GM18526 (cell line): Measurements from ENCODE around the gene CIZ1.

Experiments
- POLR2A ChIP-seq: IDR thresholded peaks from 3 replicates; pipeline ENCODE4 v1.6.1; 2011; ENCODE audit not compliant: insufficient read length; ENCODE audit errors: extremely low read depth

CIZ1 gene

DNA sequence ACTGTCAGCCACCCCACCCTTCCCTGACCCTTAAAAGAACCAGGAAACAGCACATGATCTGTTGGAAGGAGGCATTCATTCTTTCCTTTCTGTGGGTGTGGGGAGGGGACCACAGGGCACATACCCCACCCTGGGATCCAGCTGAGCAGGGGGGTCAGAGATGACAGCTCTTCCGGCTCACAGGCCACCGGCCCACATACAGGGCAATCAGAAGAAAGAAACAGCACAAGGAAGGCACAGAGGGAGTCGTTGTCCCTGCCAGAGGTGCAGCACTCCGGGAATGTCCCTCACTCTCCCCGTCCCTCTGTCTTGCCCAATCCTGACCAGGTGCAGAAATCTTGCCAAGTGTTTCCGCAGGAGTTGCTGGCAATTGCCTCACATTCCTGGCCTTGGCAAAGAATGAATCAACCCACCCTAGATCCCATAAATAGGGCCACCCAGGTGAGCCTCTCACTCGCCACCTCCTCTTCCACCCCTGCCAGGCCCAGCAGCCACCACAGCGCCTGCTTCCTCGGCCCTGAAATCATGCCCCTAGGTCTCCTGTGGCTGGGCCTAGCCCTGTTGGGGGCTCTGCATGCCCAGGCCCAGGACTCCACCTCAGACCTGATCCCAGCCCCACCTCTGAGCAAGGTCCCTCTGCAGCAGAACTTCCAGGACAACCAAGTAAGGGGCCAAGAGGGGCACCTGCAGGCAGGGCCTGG, 42.2 kb downstream of the CIZ1 start, which contains the start of gene LCN2:
Gene LCN2, plus strand, starts transcription at position 453 of the 701 bp plus-strand sequence. Its CDS starts 73 bp downstream, at position 526.
- TF ChIP-seq POLR2A: no peak

DNA sequence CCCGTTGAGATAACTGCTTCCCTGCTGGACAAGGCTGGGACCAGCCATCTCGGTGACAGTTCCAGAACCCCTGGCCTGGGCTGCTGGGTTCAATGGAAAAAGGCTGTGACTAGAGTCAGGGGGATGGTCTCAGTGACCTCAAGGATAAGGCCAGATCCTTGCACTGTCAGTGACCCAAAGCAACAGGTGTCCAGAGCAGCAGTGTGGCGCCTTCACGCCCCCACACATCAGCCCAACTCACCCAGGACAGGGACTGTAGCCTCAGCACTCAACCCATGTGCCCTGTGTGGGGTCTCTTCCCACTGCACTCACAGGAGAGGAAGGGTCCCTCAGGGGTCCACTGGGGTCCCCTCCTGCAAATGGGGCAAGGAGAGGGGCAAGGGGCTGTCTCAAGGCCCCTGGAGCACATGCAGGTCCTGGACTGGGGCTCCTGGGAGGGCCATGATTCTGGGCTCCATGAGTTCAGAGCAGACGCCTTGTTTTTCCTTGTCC, 42.8 kb downstream of the CIZ1 start:
- TF ChIP-seq POLR2A: no peak

DNA sequence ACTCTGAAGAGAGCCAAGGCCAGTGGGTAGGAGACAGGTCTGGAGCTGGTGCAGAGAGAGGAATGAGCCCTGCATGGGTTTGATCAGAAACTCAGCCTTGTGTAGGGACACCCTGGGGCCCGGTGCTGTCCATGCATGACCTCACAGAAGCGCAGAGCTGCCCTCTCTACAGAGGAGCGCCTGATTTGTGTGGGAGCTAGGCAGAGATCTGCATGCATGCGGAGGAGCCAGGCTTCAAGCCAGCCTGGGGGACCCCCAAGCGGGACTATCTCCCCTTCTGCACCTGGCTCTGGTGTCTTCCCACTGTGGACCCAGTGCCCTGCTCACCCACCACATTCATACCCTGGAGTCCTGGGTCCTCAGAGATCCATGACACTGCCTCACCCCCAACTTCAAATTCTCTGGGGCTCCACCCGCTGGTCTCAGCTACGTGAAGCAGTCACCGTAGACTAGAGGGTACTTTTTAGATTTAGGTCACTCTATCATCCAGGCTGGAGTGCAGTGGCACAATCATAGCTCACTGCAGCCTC, 44.7 kb downstream of the CIZ1 start:
- no peak for TF ChIP-seq POLR2A

DNA sequence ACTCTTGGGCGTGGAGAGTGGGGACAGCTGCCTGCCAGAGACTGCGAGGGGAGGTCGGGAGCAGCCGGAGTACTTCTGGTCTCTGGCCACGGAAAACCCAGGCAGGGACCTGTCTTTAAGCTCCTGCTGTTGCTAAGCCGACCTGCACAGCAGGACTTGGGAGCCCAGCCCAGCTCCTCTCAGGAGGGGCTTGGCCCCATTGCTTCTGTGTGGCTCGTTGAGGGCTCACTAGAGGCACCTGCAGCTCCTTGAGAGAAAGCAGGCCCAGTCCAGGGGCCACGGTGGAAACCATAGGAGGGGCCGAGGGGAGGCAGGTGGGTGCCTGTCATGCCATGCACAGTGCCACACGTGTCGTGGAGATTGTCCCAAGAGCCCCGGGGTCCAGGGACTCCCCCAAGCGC, 45.4 kb downstream of the CIZ1 start:
- TF ChIP-seq POLR2A: no peak

DNA sequence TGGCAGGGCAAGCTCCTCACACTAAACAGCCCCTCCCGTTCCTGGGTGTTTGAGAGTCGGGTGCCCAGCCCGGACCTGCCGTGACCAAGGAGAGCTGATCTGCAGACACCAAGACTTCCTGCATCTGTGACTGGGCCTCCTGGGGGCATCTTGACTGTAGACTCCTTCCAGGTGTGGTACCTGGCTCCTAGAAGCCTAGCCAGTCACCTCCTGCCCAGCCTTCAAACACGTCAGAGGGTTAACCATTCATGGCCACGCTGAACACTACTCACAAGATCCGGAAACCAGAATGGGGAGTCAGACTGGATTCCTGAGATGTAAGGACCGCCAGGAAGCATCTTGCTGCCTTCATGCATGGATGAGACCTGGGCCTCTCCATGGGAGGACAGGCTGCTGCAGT, 45.8 kb downstream of the CIZ1 start:
- no peak for TF ChIP-seq POLR2A

DNA sequence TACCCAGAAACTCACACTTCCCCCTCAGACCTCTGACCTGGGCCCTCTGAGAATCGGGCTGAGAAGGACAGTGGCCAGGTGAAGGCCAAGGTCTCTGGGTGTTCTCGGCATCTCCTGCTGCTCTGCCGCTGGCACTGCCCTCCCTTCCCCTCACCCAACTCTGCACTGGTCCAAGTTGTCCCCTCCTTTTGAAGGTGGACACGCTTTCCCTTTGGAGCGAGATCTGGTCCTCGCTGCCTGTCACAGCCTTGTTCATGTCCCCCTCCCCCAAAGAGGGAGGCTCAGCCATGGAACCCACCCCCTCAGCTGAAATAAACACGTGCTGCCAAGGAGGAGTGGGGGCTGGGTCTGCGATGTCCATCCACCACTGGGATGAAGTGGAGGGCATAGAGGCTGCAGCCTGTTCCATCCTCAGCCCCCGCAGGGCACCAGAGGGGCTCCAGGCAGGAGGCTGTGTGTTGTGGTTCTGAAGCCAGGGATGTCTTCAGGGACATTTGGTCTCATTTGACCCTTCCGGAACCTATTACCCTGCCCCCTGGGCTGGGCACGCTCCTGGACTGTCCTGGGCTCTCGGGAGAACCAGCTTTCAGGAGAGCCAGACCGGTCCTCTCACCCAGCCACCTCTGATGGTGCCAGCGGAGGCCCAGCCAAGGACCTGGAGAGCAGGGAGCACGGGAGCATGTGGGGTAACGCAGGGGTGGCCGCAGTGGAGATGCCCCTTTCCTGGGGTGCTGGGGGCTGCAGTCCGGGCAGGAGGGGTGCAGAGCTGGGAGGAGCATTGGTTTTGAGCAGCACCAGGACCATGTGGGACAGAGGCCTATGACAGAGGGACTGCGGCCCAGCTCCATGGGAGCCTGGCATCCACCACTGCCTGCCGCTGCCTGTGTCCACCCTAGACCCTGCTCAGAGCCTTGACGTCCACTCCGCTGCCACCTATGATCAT, 46.9 kb downstream of the CIZ1 start:
- no peak for TF ChIP-seq POLR2A

DNA sequence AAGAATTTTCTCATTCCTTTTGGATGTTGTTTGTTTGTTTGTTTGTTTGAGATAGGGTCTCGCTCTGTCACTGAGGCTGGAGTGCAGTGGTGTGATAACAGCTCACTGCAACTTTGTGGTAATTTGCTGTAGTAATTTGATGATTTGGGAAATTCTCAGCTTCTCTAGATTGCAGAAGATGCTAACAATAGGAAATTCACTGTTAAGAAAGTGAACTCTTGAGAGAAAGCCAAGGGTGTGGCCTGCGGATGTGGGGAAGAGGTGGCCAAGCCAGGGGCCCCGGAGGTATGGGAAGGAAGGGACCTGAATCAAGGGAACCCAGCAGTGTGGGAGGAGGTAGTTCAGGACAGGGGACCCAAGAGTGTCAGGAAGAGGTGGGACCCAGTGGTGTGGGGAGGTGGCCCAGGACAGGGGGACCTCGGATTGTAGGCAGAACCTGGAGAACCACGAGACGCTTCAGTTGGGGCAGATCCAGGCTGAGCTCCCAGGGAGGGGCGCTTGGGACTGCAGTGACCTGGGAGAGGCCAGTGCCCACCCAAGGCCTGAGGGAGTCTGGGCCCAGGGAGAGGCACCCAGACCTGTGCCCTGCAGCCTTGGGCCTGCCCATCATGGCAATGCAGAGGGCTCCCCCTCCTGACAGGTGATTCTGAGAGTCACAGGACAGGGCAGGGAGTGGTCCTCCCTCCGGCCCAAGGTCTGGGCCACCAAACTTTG, 47.7 kb downstream of the CIZ1 start:
- no peak for TF ChIP-seq POLR2A

DNA sequence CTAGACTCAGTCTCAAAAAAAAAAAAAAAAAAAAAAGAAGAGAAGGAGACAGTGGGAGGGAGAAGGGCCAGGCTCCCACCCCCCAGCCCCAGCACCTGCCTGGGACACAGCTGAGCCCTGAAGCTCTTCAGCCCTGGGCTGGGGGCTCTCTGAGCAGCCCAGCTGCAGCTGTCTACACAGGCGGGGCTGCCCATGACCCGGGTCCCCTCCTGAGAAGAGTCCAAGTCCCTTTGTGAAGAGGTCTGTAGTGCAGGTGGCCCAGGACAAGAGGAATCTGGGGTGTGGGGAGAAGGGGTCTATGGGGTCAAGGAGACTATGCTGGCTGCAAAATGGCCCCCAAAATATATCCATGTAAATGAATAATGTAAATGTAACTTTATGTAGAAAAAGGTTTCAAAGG, 48.8 kb downstream of the CIZ1 start:
- TF ChIP-seq POLR2A: no peak

DNA sequence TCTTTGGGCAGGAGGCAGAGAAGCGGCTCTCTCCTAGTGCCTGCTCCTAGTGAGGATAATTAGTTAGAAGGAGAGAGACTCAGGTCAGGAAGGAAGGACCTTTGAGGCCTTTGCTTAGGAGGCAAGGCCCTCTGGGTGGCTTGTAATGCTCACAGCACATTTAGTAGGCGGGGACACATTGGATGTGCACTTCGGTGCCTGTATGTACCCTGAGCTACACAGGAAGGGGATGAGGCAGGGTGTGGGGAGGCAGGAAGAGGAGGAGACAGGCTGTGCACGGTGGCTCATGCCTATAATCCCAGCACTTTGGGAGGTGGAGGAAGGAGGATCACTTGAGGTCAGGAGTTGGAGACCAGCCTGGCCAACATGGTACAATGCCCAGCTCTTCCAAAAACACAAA, 49.3 kb downstream of the CIZ1 start:
- TF ChIP-seq POLR2A: no peak

DNA sequence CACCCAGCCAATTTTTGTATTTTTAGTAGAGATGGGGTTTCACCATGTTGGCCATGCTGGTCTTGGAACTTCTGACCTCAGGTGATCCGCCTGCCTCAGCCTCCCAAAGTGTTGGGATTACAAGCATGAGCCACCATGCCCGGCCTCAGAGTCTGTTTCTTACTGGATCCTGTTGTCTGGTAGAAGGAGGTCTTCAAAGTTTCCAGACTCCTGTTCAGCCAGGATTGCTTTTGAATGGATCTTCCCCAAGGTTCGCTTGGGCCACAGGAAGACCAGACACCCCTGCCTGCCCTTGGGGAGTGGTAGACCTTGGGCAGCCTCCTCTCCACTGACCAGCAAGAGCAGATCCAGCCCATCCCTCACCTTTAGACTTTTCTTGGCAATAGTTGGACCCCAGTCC, 49.8 kb downstream of the CIZ1 start:
- TF ChIP-seq POLR2A: no peak

DNA sequence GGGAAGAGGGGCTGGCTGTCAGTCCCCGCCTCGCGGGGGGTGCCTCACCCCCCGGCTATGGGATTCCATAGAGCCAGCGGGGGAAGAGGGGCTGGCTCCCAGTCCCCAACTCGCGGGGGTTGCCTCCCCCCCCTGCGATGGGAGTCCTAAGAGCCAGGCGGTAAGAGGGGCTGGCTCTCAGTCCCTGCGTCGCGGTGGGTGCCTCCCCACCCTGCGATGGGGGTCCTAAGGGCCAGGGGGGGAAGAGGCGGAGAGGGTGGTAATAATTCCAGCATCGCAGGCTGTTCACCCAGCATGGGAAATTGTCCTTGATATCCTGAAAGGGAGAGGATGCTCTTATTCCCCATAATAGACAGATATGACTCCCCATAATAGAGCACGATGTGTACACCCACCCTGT, 51.8 kb downstream of the CIZ1 start:
- TF ChIP-seq POLR2A: no peak

DNA sequence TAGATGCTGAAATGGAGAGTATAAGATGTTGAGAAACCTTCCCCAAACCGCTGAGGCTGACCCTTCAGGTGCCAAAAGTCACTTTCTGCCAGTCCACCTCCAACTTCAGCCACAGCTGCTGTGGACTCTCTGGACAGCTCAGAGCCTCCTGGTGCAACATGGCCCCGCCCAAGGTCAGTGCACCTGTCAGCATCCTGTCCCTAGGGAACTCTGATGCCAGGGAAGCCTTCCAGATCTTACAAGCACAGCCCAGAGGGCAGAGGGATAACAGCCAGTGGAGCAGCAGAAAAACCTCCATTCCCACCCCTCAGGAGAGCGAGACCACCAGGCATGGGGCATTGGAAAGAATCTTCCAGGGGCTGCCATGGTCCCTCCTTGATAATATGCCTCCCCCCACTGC, 53.4 kb downstream of the CIZ1 start:
- TF ChIP-seq POLR2A: no peak

DNA sequence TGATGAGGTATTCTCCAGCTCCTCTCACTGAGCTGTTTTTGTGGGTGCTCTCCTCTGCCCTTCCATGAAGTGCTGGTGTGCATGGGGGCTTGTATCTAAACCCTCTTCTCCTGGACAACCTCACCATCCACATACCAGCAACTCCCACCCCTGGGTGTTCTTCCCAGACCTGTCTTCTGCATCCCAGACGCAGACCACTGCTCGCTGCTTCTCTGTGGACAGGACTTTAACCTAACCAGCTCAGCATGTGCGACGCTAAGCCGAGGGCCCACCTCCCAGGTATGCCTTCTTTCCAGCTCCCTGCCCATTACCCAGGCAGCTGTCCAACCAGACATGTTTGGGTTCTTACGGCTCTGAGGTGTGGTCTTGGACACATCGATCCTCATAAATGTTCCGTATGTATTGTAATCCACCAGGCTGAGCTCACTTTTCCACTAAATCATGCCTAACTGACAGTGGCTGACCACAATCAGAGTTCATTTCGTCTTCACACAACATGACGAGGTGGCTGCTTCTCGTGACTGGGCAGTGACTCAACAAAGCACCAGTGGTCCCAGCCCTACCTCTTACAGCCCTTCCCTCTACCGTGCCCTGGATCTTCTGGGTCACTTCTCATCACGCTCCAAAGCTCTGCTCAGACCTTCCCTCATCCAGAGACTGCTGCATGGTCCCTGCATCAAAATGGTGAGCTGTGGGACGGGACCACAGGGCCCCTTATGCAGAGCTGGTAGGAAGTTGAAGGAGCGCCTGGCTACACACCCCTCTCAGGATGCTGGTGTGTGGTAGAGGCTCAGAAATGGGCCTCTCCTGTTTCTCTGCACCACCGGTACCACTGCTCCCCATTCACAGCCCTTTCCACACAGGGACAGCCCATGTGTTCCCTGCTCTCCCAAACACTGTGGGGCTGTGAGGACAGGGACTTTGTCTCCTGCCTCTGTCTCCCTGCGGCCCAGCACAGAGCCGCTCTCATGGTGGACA, 54.3 kb downstream of the CIZ1 start:
- no peak for TF ChIP-seq POLR2A
